SKM-1 treated with dmso at 0.1 percent for 144 hours (cell line): ENCODE measurements around the gene KIF18A.

ENCODE experiments used
- DNase-seq: peaks from one replicate; lab custom pipeline; 2025; ENCODE audit not compliant: unreplicated experiment; lab: John Stamatoyannopoulos, UW

KIF18A gene

DNA sequence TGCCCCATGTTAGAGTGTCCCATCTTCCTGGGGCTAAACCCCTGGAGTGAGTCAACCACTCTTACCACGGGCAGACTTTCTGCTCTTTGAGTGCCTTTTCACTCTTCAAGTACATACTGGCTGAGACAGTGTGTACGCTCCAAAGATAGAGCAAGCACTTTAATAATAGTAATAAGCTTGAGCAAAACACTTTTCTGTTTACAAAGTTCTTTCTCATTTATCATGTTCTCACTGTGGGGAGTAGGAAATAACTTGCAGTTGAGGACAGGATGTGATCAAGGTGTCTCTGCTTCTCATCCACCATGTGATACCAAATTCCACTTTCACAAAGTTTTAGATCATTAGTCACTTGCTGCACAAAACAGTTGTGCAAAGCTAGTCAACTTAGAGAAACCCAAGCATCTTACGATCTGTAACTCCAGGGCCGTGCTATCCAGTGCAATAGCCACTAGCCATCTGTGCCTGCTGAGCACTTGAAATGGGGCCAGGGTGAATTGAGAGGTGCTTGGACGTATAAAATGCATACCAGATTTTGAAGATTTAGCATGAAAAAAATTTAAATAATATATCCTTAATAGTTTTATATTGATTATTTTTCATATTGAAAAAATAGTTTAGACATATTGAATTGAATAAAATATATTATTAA lies 135.3 kb downstream of the KIF18A start:
- no peak for DNase-seq

GRCh38 chr11:27971171-27971570 lies 136.8 kb downstream of the KIF18A start:
- no peak for DNase-seq
